ENCODE results near the gene RHOXF2B.

DNA sequence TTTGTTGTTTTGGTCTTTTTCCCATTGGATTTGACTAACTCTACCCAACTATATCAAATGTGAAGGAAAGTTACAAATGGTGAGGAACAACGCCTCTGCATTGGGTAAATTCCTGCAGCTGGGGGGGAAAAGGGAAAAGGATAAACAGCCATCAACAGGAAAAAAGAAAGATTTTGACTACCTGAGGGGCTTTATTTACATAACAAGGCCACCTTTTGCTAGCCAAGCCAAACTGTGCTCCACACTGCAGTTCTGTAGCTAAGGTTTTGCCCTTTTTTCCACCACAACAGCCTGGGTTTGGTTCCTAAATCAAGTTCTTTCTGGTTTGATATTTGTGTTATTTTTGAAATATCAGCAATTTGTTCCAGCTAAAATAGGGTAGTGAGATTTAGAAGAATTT lies 40.8 kb downstream of the RHOXF2B start:
- TF ChIP-seq EZH2 (IDR thresholded peaks at IDR 0.05; ENCODE audit: low read length, unreplicated experiment) = no peak
- TF ChIP-seq, protein P1, sequence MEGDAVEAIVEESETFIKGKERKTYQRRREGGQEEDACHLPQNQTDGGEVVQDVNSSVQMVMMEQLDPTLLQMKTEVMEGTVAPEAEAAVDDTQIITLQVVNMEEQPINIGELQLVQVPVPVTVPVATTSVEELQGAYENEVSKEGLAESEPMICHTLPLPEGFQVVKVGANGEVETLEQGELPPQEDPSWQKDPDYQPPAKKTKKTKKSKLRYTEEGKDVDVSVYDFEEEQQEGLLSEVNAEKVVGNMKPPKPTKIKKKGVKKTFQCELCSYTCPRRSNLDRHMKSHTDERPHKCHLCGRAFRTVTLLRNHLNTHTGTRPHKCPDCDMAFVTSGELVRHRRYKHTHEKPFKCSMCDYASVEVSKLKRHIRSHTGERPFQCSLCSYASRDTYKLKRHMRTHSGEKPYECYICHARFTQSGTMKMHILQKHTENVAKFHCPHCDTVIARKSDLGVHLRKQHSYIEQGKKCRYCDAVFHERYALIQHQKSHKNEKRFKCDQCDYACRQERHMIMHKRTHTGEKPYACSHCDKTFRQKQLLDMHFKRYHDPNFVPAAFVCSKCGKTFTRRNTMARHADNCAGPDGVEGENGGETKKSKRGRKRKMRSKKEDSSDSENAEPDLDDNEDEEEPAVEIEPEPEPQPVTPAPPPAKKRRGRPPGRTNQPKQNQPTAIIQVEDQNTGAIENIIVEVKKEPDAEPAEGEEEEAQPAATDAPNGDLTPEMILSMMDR (conservative IDR thresholded peaks at IDR 0.05; ENCODE audit: low read depth, low read length) = no peak
- no peak for TF ChIP-seq EZH2phosphoT487 (IDR thresholded peaks at IDR 0.05; ENCODE audit: borderline replicate concordance, low read length)
